ENCODE data around the gene FRMD1. TPM values are rescaled to one million over a fixed set of nuclear protein-coding genes. Genes with fewer than 3 reads are reported as not detected.

Gene FRMD1
- total RNA-seq, 1 experiment from 2014 or later, result not detected

DNA sequence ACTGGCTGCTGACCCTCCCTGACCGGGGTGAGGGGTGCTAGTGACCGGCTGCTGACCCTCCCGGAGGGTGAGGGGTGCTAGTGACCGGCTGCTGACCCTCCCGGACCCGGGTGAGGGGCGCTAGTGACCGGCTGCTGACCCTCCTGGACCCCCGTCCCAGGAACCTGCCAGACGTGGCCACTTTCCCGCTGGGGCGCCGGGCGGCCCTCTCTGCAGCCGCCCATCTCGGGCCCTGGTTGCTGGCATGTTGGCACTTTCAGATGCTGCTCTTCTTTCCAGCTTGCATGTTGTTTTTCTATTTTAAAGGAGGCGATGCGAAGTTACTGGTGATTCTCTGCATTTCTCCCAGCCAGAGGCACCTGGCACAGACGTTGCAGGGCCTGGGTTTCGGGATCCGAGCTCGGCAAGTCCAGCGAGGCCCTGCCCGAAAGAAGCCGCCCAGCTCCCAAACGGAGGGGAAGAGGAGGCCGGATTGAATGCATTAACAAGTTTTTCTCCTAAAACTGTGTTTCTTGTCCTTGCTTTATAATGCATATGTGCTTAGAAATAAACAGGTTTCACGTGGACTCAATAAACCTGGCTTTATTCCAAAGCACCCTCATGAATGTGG, 34.4 kb downstream of the FRMD1 start:
- H3K79me2 ChIP-seq (ENCODE audit: insufficient read depth, low read length), result no peaks in the 10 kb centered on the region
- BruUV-seq (replicated peaks), result no TSS peak
- ChIA-PET CTCF (interaction anchor here (1.7 kb wide), 1 partner anchor 74 kb away, joined by 3 read pairs; no protein-coding TSS in a partner anchor), POLR2A (no interaction called here), RAD21 (ENCODE audit: low non-redundant PET in 1 of 2, low total read pairs in 2 of 2, uncharacterized antibody in 2 of 2, unreplicated experiment in 2 of 2) (no interaction called here)
- no peak overlapping the region for H2AFZ ChIP-seq (ENCODE audit: low read depth, low read length, poor library complexity, severe bottlenecking)
- no peaks in the 10 kb centered on the region for H3K9me2 ChIP-seq (ENCODE audit: insufficient read depth)
- H3K4me1 ChIP-seq (ENCODE audit: control insufficient read depth in 1 of 2, insufficient read depth in 2 of 2, low read length in 2 of 2), result no peaks in the 10 kb centered on the region
- no peak overlapping the region for H3K4me3 ChIP-seq (replicated peaks in 1 of 2; ENCODE audit: low read depth in 1 of 2, low read length in 2 of 2)
- TF ChIP-seq SP1 (IDR thresholded peaks at IDR 0.05; ENCODE audit: low read depth) (no peak), EGR1 (IDR thresholded peaks at IDR 0.05; ENCODE audit: low read depth) (no peak), RAD21 (IDR thresholded peaks at IDR 0.05; ENCODE audit: low read depth) (no peak), ZFX (IDR thresholded peaks at IDR 0.05) (no peak), SIN3A (IDR thresholded peaks at IDR 0.05; ENCODE audit: low read depth) (no peak), POLR2AphosphoS5 (IDR thresholded peaks at IDR 0.05; ENCODE audit: low read depth, low read length) (no peak), POLR2A (IDR thresholded peaks at IDR 0.05; ENCODE audit: borderline replicate concordance, extremely low read depth, insufficient read depth, insufficient read length) (no peak), TCF7L2 (IDR thresholded peaks at IDR 0.05; ENCODE audit: borderline replicate concordance, extremely low read depth, insufficient read depth, insufficient read length) (no peak), ZNF274 (IDR thresholded peaks at IDR 0.05; ENCODE audit: low read depth, low read length) (no peak), YY1 (IDR thresholded peaks at IDR 0.05; ENCODE audit: extremely low read depth, insufficient replicate concordance, low read depth, low read length) (no peak), ELF1 (IDR thresholded peaks at IDR 0.05; ENCODE audit: borderline replicate concordance, low read depth) (no peak), JUND (IDR thresholded peaks at IDR 0.05) (no peak)
- TF ChIP-seq, protein P1, sequence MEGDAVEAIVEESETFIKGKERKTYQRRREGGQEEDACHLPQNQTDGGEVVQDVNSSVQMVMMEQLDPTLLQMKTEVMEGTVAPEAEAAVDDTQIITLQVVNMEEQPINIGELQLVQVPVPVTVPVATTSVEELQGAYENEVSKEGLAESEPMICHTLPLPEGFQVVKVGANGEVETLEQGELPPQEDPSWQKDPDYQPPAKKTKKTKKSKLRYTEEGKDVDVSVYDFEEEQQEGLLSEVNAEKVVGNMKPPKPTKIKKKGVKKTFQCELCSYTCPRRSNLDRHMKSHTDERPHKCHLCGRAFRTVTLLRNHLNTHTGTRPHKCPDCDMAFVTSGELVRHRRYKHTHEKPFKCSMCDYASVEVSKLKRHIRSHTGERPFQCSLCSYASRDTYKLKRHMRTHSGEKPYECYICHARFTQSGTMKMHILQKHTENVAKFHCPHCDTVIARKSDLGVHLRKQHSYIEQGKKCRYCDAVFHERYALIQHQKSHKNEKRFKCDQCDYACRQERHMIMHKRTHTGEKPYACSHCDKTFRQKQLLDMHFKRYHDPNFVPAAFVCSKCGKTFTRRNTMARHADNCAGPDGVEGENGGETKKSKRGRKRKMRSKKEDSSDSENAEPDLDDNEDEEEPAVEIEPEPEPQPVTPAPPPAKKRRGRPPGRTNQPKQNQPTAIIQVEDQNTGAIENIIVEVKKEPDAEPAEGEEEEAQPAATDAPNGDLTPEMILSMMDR (IDR thresholded peaks at IDR 0.05 in 2 of 3, conservative IDR thresholded peaks at IDR 0.05 in 1 of 3; ENCODE audit: borderline replicate concordance in 1 of 3, insufficient read depth in 1 of 3, low read depth in 2 of 3, low read length in 2 of 3), result no peak
- TF ChIP-seq, protein P2, sequence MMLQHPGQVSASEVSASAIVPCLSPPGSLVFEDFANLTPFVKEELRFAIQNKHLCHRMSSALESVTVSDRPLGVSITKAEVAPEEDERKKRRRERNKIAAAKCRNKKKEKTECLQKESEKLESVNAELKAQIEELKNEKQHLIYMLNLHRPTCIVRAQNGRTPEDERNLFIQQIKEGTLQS (IDR thresholded peaks at IDR 0.05), result no peak
- TF ChIP-seq, protein P3, sequence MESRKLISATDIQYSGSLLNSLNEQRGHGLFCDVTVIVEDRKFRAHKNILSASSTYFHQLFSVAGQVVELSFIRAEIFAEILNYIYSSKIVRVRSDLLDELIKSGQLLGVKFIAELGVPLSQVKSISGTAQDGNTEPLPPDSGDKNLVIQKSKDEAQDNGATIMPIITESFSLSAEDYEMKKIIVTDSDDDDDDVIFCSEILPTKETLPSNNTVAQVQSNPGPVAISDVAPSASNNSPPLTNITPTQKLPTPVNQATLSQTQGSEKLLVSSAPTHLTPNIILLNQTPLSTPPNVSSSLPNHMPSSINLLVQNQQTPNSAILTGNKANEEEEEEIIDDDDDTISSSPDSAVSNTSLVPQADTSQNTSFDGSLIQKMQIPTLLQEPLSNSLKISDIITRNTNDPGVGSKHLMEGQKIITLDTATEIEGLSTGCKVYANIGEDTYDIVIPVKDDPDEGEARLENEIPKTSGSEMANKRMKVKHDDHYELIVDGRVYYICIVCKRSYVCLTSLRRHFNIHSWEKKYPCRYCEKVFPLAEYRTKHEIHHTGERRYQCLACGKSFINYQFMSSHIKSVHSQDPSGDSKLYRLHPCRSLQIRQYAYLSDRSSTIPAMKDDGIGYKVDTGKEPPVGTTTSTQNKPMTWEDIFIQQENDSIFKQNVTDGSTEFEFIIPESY (IDR thresholded peaks at IDR 0.05; ENCODE audit: extremely low read depth, insufficient replicate concordance, low read length), result no peak
- no peaks in the 10 kb centered on the region for H3K27me3 ChIP-seq (ENCODE audit: insufficient read depth, low read length)
- no peaks in the 10 kb centered on the region for H3K9me3 ChIP-seq (ENCODE audit: control insufficient read depth in 1 of 2, insufficient read depth in 1 of 2, low read depth in 1 of 2, low read length in 2 of 2)
- no peaks in the 10 kb centered on the region for H4K20me1 ChIP-seq (ENCODE audit: insufficient read depth)
- H3K27ac ChIP-seq (ENCODE audit: low read depth, low read length), result no peak overlapping the region
- no peak overlapping the region for H3K4me2 ChIP-seq (ENCODE audit: low read length)
- ATAC-seq (no peak), DNase-seq (ENCODE audit: low read depth, low spot score) (no peak)
- H3K9ac ChIP-seq (ENCODE audit: low read length), result no peak overlapping the region
- H3K36me3 ChIP-seq (ENCODE audit: control insufficient read depth in 1 of 2, insufficient read depth in 2 of 2, low read length in 2 of 2), result no peaks in the 10 kb centered on the region
- intact Hi-C loops (cut with micrococcal nuclease), result no loop called here

Measured in HCT116 (cell line).